Adrenal gland (tissue), 5 donors: ENCODE results near the gene MYO18B.

ENCODE experiments used
- POLR2A ChIP-seq, 2 donors: fragments of 450-650 bp; IDR thresholded peaks; one replicate each; pipeline ENCODE4 v1.6.1; 2017; ENCODE audit warnings: antibody characterized with exemption in 2 of 2, mild to moderate bottlenecking in 2 of 2, moderate library complexity in 1 of 2
- TF ChIP-seq, protein P1 (sequence below), 6 experiments: fragments of 450-650 bp in 4 of 6; fragments of 200-600 bp in 2 of 6; sonication (generic) in 1 of 6; IDR thresholded peaks; 1 replicate in 5 of 6; 2 replicates in 1 of 6; pipeline versions ENCODE4 v1.5.1 to v1.8.0; 2016 to 2021; ENCODE audit warnings: antibody characterized with exemption in 6 of 6, mild to moderate bottlenecking in 2 of 6, moderate library complexity in 1 of 6
- donor health status: DM: no; HTN: no; CAD: no.

- TF ChIP-seq, protein P1, sequence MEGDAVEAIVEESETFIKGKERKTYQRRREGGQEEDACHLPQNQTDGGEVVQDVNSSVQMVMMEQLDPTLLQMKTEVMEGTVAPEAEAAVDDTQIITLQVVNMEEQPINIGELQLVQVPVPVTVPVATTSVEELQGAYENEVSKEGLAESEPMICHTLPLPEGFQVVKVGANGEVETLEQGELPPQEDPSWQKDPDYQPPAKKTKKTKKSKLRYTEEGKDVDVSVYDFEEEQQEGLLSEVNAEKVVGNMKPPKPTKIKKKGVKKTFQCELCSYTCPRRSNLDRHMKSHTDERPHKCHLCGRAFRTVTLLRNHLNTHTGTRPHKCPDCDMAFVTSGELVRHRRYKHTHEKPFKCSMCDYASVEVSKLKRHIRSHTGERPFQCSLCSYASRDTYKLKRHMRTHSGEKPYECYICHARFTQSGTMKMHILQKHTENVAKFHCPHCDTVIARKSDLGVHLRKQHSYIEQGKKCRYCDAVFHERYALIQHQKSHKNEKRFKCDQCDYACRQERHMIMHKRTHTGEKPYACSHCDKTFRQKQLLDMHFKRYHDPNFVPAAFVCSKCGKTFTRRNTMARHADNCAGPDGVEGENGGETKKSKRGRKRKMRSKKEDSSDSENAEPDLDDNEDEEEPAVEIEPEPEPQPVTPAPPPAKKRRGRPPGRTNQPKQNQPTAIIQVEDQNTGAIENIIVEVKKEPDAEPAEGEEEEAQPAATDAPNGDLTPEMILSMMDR (IDR thresholded peaks at IDR 0.05): no peak
- no peak for TF ChIP-seq POLR2A (IDR thresholded peaks at IDR 0.05)
Observed at GRCh38 chr22:25828422-25828821, 86.4 kb downstream of the MYO18B start.
